SK-N-SH (cell line): ENCODE data around the gene TGFA. TPM values are rescaled to one million over a fixed set of nuclear protein-coding genes. Genes with fewer than 3 reads are reported as not detected.
A peak's percentile ranks its signal among the peaks of the same experiment; 100 is the strongest.

ENCODE experiments used
- CTCF ChIA-PET: fragments of 300-600, 350-600 bp; formaldehyde crosslinking; extraction: SDS; loops from one replicate; lab custom pipeline; 2021; lab: Yijun Ruan, JAX
- POLR2A ChIA-PET: fragments of 350-600 bp; sonication (Branson Sonifier 250); formaldehyde crosslinking; extraction: SDS; loops from one replicate; lab custom pipeline; 2020; ENCODE audit warnings: antibody characterized with exemption, inconsistent platforms; lab: Yijun Ruan, JAX
- DNase-seq: peaks from one replicate; pipeline ENCODE4 v3.0.0; 2012
- H2AFZ ChIP-seq: fragments of 200-600 bp; sonication (generic); 2 replicates; pipeline ENCODE4 v1.8.1; 2016; ENCODE audit warnings: antibody characterized with exemption, mild to moderate bottlenecking, low read depth
- H3F3A ChIP-seq: fragments of 200-600 bp; sonication (generic); replicated peaks from 2 replicates; pipeline ENCODE3; 2016; ENCODE audit warnings: antibody characterized with exemption, mild to moderate bottlenecking; ENCODE audit not compliant: insufficient read depth
- H3K27ac ChIP-seq, 2 experiments: fragments of 200-500 bp in 1 of 2; fragments of 200-600 bp in 1 of 2; sonication (Bioruptor generic) in 1 of 2; sonication (generic), shearing (Covaris generic) in 1 of 2; 2 replicates each; pipeline versions ENCODE4 v1.5.1 to v1.6.1; 2014 to 2016; ENCODE audit warnings: low read depth in 2 of 2, inconsistent platforms in 1 of 2, low read length in 1 of 2, mild to moderate bottlenecking in 1 of 2, mixed read lengths in 1 of 2
- H3K27me3 ChIP-seq: fragments of 200-600 bp; sonication (generic), shearing (Covaris generic); 2 replicates; pipeline ENCODE4 v1.6.1; 2016; ENCODE audit warnings: mixed run types; ENCODE audit not compliant: insufficient read depth
- H3K36me3 ChIP-seq, 2 experiments: fragments of 200-500 bp in 1 of 2; fragments of 200-600 bp in 1 of 2; sonication (Bioruptor generic) in 1 of 2; sonication (generic) in 1 of 2; replicated peaks in 1 of 2; 2 replicates each; pipeline versions ENCODE3 to v1.5.1; 2014 to 2016; ENCODE audit warnings: low read length in 1 of 2, mild to moderate bottlenecking in 1 of 2; ENCODE audit not compliant: insufficient read depth in 2 of 2, control insufficient read depth in 1 of 2
- H3K4me1 ChIP-seq, 2 experiments: fragments of 200-500 bp in 1 of 2; fragments of 200-600 bp in 1 of 2; sonication (Bioruptor generic) in 1 of 2; sonication (generic), shearing (Covaris generic) in 1 of 2; 2 replicates each; pipeline versions ENCODE4 v1.5.1 to v1.6.1; 2014 to 2016; ENCODE audit warnings: low read depth in 1 of 2, low read length in 1 of 2, mixed run types in 1 of 2; ENCODE audit not compliant: insufficient read depth in 2 of 2, control insufficient read depth in 1 of 2
- H3K4me2 ChIP-seq: fragments of 200-600 bp; sonication (generic), shearing (Covaris generic); 2 replicates; pipeline ENCODE4 v1.6.1; 2017; ENCODE audit warnings: mixed run types
- H3K4me3 ChIP-seq, 2 experiments: fragments of 200-500 bp in 1 of 2; fragments of 200-600 bp in 1 of 2; sonication (Bioruptor generic) in 1 of 2; sonication (generic), shearing (Covaris generic) in 1 of 2; 2 replicates each; pipeline versions ENCODE4 v1.5.1 to v1.8.1; 2014 to 2016; ENCODE audit warnings: low read depth in 2 of 2, inconsistent platforms in 1 of 2, low read length in 1 of 2, mild to moderate bottlenecking in 1 of 2, mixed read lengths in 1 of 2, moderate library complexity in 1 of 2
- H3K79me2 ChIP-seq: fragments of 200-600 bp; sonication (generic); 2 replicates; pipeline ENCODE4 v1.8.1; 2017; ENCODE audit warnings: mild to moderate bottlenecking; ENCODE audit not compliant: insufficient read depth
- H3K9ac ChIP-seq: fragments of 200-600 bp; sonication (generic); 2 replicates; pipeline ENCODE4 v1.6.1; 2017; ENCODE audit warnings: mixed run types
- H3K9me2 ChIP-seq: fragments of 200-600 bp; sonication (generic); 2 replicates; pipeline ENCODE4 v1.6.1; 2017; ENCODE audit warnings: mixed run types
- H3K9me3 ChIP-seq: fragments of 200-600 bp; sonication (generic); 2 replicates; pipeline ENCODE4 v1.6.1; 2017; ENCODE audit warnings: mixed run types, mild to moderate bottlenecking, moderate library complexity
- H4K20me1 ChIP-seq: fragments of 200-600 bp; sonication (generic); 2 replicates; pipeline ENCODE4 v1.6.1; 2017; ENCODE audit warnings: mild to moderate bottlenecking, mixed run types; ENCODE audit not compliant: insufficient read depth
- ELF1 ChIP-seq: IDR thresholded peaks from 2 replicates; pipeline ENCODE4 v1.4.0; 2012
- EP300 ChIP-seq, 2 experiments: IDR thresholded peaks; 2 replicates each; pipeline versions ENCODE4 v1.4.0 to v1.6.1; 2012; ENCODE audit warnings: borderline replicate concordance in 1 of 2, low read depth in 1 of 2, low read length in 1 of 2
- EZH2phosphoT487 ChIP-seq: fragments of 200-600 bp; sonication (generic); IDR thresholded peaks from 2 replicates; pipeline ENCODE4 v1.6.1; 2017; ENCODE audit warnings: low read depth, mixed run types, mild to moderate bottlenecking, antibody characterized with exemption, moderate library complexity, borderline replicate concordance
- FOXJ3 ChIP-seq: sonication (generic); formaldehyde crosslinking; IDR thresholded peaks from 2 replicates; pipeline ENCODE4 v1.5.1; 2020; ENCODE audit warnings: mild to moderate bottlenecking, missing genetic modification reagents
- RFX5 ChIP-seq: IDR thresholded peaks from 2 replicates; pipeline ENCODE4 v1.6.1; 2012; ENCODE audit warnings: mild to moderate bottlenecking, improper control_type of control experiment, low read length
- TCF12 ChIP-seq: IDR thresholded peaks from 2 replicates; pipeline ENCODE4 v1.4.0; 2012
- WGBS: methylation state at CpG from one replicate; pipeline ENCODE4 v1.1.6; 2017; ENCODE audit warnings: low lambda C conversion rate; 5-methylcytosine and 5-hydroxymethylcytosine counted together
- polyA plus RNA-seq, 3 experiments: library from polyadenylated mRNA; depleted of rRNA; stranded (reverse); fragments of >200 nt; gene quantifications; 2 replicates each; pipeline ENCODE4 v1.2.3, GENCODE V29; 2012
- TF ChIP-seq, protein P1 (sequence below): IDR thresholded peaks from 2 replicates; pipeline ENCODE4; 2012
- TF ChIP-seq, protein P2 (sequence below): fragments of 150-350 bp; IDR thresholded peaks from 2 replicates; pipeline ENCODE4 v1.6.1; 2016; ENCODE audit warnings: mild to moderate bottlenecking, low read depth, low read length
- TF ChIP-seq, protein P3 (sequence below): fragments of 150-350 bp; IDR thresholded peaks from 2 replicates; pipeline ENCODE4 v1.6.1; 2017; ENCODE audit warnings: antibody characterized with exemption, low read length, low read depth, borderline replicate concordance

Gene TGFA
- polyA plus RNA-seq, 1 of the 3 experiments (the other 2 are of a cell fraction): not detected

DNA sequence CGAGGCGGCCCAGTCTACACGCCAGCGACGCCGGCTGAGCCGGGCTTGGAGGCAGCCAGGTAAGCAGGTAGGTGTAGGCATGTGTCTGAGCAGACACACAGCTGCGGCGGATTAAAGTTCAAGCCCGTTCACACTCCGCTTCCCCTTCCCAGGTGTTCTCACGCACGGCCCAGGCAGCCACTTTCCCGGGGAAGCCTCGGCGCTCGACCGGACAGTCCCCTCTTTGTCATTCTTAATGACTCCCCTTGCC is 367 bp downstream of the TGFA start:
- no peak overlapping the region for H3K27ac ChIP-seq
- H3K27me3 ChIP-seq: peaks cover 42% of the 10 kb centered on the region
- H3K9me3 ChIP-seq: no peaks in the 10 kb centered on the region
- peaks cover 0 to 11% of the 10 kb centered on the region in 2 experiments; a peak in 1 of 4 replicates for H3K4me1 ChIP-seq
- DNase-seq: no peak
- H3K9ac ChIP-seq: no peak overlapping the region
- POLR2A ChIA-PET: no interaction called here
- H2AFZ ChIP-seq: peak overlapping the region; percentile 78; the same call in 1 of the 2 replicates
- H3K4me2 ChIP-seq: peak overlapping the region; percentile 86
- H4K20me1 ChIP-seq: no peaks in the 10 kb centered on the region
- peaks cover 7% of the 10 kb centered on the region for H3F3A ChIP-seq
- CTCF ChIA-PET: interaction anchor here (1.0 to 2.6 kb wide), 6 partner anchors 11 to 213 kb away, joined by 3 to 10 read pairs (median 6); no protein-coding TSS in a partner anchor
- H3K9me2 ChIP-seq: no peaks in the 10 kb centered on the region
- no peaks in the 10 kb centered on the region for H3K79me2 ChIP-seq
- peak overlapping the region; percentile 50 to 62 for H3K4me3 ChIP-seq
- TF ChIP-seq EZH2phosphoT487: 0 out of 2 replicates have a peak, but pooled peaks have one; percentile 69
- no peak for TF ChIP-seq RFX5
- no peaks in the 10 kb centered on the region for H3K36me3 ChIP-seq
- WGBS: 0% methylated on average over 2 of the region's 18 CpGs

DNA sequence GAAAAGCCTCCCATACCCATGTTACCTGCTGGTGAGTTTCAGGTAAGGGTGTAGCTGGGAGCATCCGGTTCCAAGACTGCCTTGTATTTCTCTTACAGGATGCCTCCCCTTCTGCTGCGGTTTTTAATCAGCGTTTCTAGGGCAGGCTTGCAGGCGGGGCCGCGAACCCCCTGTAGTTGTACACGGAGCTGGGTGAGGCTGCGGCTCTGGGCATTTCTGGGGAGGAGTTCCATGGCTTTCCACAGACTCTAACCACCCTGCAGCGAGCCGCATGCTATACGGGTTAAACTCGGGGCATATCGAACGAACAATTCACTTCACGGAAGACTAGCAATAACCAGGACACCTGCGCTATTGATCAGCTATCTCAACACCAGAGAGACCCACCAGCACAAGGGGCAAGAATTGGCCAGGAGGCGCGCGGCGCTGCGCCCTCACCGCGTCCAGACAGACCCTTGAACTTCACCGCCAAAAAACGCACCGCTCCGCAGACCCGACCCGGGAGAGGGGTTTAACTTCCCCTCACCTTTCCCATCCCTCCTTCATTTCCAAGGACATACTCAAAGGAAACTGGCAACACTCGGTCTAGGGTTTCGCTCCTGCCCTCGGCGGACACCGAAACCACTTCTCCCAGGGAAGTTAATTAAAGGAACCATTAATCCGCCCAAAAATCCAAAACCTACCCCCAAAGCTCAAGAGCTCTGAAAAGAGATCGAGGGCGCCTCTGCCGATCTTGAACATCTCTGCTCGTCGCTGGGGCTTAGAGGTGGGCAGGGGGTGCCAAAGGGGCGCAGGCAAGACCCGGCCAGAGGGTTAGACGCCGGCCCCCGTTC is 909 bp downstream of the TGFA start:
- no peaks in the 10 kb centered on the region for H3K9me2 ChIP-seq
- peak overlapping the region in 1 of 2 experiments; percentile 50; a peak in 2 of 4 replicates for H3K4me3 ChIP-seq
- H3F3A ChIP-seq: peaks cover 7% of the 10 kb centered on the region
- ChIA-PET POLR2A (no interaction called here), CTCF (interaction anchor here (0.9 to 2.6 kb wide), 6 partner anchors 11 to 212 kb away, joined by 3 to 10 read pairs (median 6); no protein-coding TSS in a partner anchor)
- H3K4me1 ChIP-seq: peaks cover 0 to 11% of the 10 kb centered on the region in 2 experiments; a peak in 1 of 4 replicates
- H2AFZ ChIP-seq: no peak overlapping the region
- no peaks in the 10 kb centered on the region for H3K36me3 ChIP-seq
- H4K20me1 ChIP-seq: no peaks in the 10 kb centered on the region
- H3K4me2 ChIP-seq: peak overlapping the region; percentile 86
- WGBS: 10% methylated on average over 27 of the region's 45 CpGs
- no peak overlapping the region for H3K9ac ChIP-seq
- H3K79me2 ChIP-seq: no peaks in the 10 kb centered on the region
- TF ChIP-seq EP300 (IDR thresholded peaks at IDR 0.05; ENCODE audit: borderline replicate concordance in 1 of 2, low read depth in 1 of 2, low read length in 1 of 2) (no peak), TCF12 (no peak), EZH2phosphoT487 (peak; percentile 12; the same call in 1 of the 2 replicates), ELF1 (no peak), FOXJ3 (CRISPR knock-in tag) (no peak)
- TF ChIP-seq, protein P1, sequence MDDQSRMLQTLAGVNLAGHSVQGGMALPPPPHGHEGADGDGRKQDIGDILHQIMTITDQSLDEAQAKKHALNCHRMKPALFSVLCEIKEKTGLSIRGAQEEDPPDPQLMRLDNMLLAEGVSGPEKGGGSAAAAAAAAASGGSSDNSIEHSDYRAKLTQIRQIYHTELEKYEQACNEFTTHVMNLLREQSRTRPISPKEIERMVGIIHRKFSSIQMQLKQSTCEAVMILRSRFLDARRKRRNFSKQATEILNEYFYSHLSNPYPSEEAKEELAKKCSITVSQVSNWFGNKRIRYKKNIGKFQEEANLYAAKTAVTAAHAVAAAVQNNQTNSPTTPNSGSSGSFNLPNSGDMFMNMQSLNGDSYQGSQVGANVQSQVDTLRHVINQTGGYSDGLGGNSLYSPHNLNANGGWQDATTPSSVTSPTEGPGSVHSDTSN: no peak
- TF ChIP-seq, protein P2, sequence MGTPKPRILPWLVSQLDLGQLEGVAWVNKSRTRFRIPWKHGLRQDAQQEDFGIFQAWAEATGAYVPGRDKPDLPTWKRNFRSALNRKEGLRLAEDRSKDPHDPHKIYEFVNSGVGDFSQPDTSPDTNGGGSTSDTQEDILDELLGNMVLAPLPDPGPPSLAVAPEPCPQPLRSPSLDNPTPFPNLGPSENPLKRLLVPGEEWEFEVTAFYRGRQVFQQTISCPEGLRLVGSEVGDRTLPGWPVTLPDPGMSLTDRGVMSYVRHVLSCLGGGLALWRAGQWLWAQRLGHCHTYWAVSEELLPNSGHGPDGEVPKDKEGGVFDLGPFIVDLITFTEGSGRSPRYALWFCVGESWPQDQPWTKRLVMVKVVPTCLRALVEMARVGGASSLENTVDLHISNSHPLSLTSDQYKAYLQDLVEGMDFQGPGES: no peak
- TF ChIP-seq, protein P3, sequence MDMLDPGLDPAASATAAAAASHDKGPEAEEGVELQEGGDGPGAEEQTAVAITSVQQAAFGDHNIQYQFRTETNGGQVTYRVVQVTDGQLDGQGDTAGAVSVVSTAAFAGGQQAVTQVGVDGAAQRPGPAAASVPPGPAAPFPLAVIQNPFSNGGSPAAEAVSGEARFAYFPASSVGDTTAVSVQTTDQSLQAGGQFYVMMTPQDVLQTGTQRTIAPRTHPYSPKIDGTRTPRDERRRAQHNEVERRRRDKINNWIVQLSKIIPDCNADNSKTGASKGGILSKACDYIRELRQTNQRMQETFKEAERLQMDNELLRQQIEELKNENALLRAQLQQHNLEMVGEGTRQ: no peak
- H3K9me3 ChIP-seq: no peaks in the 10 kb centered on the region
- peaks cover 42% of the 10 kb centered on the region for H3K27me3 ChIP-seq
- DNase-seq: peak; percentile 24
- H3K27ac ChIP-seq: no peak overlapping the region
